Colonic mucosa (tissue), 4 donors: Measurements from ENCODE around the gene ABCG2. TPM values are rescaled to one million over a fixed set of nuclear protein-coding genes. Genes with fewer than 3 reads are reported as not detected.

Experiments
- DNase-seq: peaks from one replicate; pipeline ENCODE4 v3.0.0-alpha.2; 2020
- H3K27ac ChIP-seq: fragments of 200-600 bp; one replicate; pipeline ENCODE4 v1.8.0; 2021
- H3K27me3 ChIP-seq: fragments of 200-600 bp; one replicate; pipeline ENCODE4 v1.8.0; 2021
- H3K36me3 ChIP-seq: fragments of 200-600 bp; one replicate; pipeline ENCODE4 v1.8.0; 2021
- H3K4me1 ChIP-seq: fragments of 200-600 bp; one replicate; pipeline ENCODE4 v1.8.0; 2021; ENCODE audit warnings: mild to moderate bottlenecking
- H3K4me3 ChIP-seq: fragments of 200-600 bp; one replicate; pipeline ENCODE4 v1.8.0; 2021
- H3K9ac ChIP-seq, 2 donors: one replicate each; pipeline ENCODE4 v1.7.0; 2013; ENCODE audit warnings: control low read depth in 2 of 2, low read depth in 2 of 2, low read length in 2 of 2
- H3K9me3 ChIP-seq: fragments of 200-600 bp; one replicate; pipeline ENCODE4 v1.8.0; 2021
- CTCF ChIP-seq: fragments of 200-600 bp; IDR thresholded peaks from one replicate; pipeline ENCODE4 v1.8.0; 2022; ENCODE audit warnings: antibody characterized with exemption, mild to moderate bottlenecking
- intact Hi-C: fragments of 100-400 bp; cut with DNase I; formaldehyde crosslinking; loops from one replicate; pipeline ENCODE4 v1.14.1; 2022
- total RNA-seq, 2 donors: library from RNA; stranded (reverse); fragmentation: NEBNext Ultra II Directional in 1 of 2; extraction: Animal tissue kit (Norgen Biotek cat#: 25700) in 1 of 2; gene quantifications; one replicate each; pipeline ENCODE4 v1.2.1, GENCODE V29; 2021
- donor health status: healthy.
- donor health status: DM: no; HTN: no; CAD: no.
- donor health status: DM: no; HTN: no; CAD: no.

Gene ABCG2
- total RNA-seq, 2 donors from 2014 or later, result 7.5 to 18.8 TPM

- Histone ChIP-seq H3K4me1 (no peaks in the 10 kb centered on the region), H3K27ac (no peak overlapping the region), H3K36me3 (no peaks in the 10 kb centered on the region), H3K4me3 (no peak overlapping the region), H3K9me3 (no peaks in the 10 kb centered on the region), H3K9ac (no peak overlapping the region), H3K27me3 (no peaks in the 10 kb centered on the region)
- TF ChIP-seq CTCF, result no peak
- intact Hi-C loops, result no loop called here
- DNase-seq, result no peak
Measured at GRCh38 chr4:88043586-88044340, 114.7 kb downstream of the ABCG2 start.

GRCh38 chr4:88043001-88043400, 115.4 kb downstream of the ABCG2 start:
- H3K9ac ChIP-seq, result no peak overlapping the region
- no peaks in the 10 kb centered on the region for H3K36me3 ChIP-seq
- intact Hi-C loops, result no loop called here

DNA sequence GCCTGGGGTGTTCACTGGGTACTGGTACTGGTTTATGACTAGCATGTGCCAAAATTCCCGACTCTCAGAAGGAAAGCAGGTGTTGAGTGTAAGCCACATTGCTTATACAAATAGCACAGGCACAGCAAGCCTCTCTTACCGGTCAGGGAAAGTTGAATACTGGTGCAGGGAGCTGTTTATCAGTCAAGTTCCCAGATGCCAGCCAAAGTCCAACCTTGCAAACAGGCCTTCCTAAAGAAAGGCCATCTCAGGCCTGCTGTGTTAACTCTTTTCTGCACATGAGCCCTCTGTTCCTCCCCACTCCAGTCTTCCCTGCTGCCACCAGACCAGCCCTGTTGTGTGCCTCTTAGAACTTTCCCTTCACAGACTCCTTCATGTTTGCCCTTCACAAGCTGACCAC, 116.8 kb downstream of the ABCG2 start:
- no peaks in the 10 kb centered on the region for H3K4me1 ChIP-seq
- no peak for TF ChIP-seq CTCF
- intact Hi-C loops, result no loop called here
- no peak for DNase-seq
- H3K36me3 ChIP-seq, result no peaks in the 10 kb centered on the region
- no peak overlapping the region for H3K9ac ChIP-seq
- H3K27me3 ChIP-seq, result no peaks in the 10 kb centered on the region
- H3K9me3 ChIP-seq, result no peaks in the 10 kb centered on the region
- no peak overlapping the region for H3K4me3 ChIP-seq
- no peak overlapping the region for H3K27ac ChIP-seq

More at GRCh38 chr4:88043001-88043400, 115.4 kb downstream of the ABCG2 start:
- no peak for TF ChIP-seq CTCF
- no peaks in the 10 kb centered on the region for H3K27me3 ChIP-seq
- no peak overlapping the region for H3K4me3 ChIP-seq
- no peaks in the 10 kb centered on the region for H3K9me3 ChIP-seq
- H3K4me1 ChIP-seq, result no peaks in the 10 kb centered on the region
- DNase-seq, result no peak
- H3K27ac ChIP-seq, result no peak overlapping the region

GRCh38 chr4:88040707-88041106, 117.7 kb downstream of the ABCG2 start:
- Histone ChIP-seq H3K9ac (no peak overlapping the region), H3K4me3 (no peak overlapping the region), H3K36me3 (no peaks in the 10 kb centered on the region), H3K9me3 (no peaks in the 10 kb centered on the region), H3K27ac (no peak overlapping the region), H3K27me3 (no peaks in the 10 kb centered on the region), H3K4me1 (no peaks in the 10 kb centered on the region)
- intact Hi-C loops, result no loop called here
- no peak for DNase-seq
- TF ChIP-seq CTCF, result no peak

Other genes with a start within 250 kb of the ABCG2 start
- gene SPP1, start 182.9 kb downstream of the ABCG2 start, total RNA-seq, result 10 to 100 TPM in 1 of 2 donors, 1 to 10 TPM in 1; 3.9 to 11.6 TPM
- gene PKD2, start 151.0 kb downstream of the ABCG2 start, total RNA-seq, result 1 to 10 TPM; 5.9 to 9.2 TPM
- gene PPM1K, start 125.9 kb upstream of the ABCG2 start, total RNA-seq, result 1 to 10 TPM; 7.8 to 8.3 TPM
- 1 to 10 TPM; 6.2 to 6.3 TPM for gene HERC6, start 220.2 kb upstream of the ABCG2 start, total RNA-seq